ENCODE measurements around the gene CCDC33.

The CCDC33 gene

GRCh38 chr15:74252721-74253120 is 16.6 kb downstream of the CCDC33 start:
- no peak for DNase-seq (ENCODE audit: low spot score)
- no peak for TF ChIP-seq CTCF (IDR thresholded peaks at IDR 0.05; ENCODE audit: extremely low read depth, missing control alignments)

- TF ChIP-seq CTCF (IDR thresholded peaks at IDR 0.05; ENCODE audit: extremely low read depth, missing control alignments), result no peak
- DNase-seq (ENCODE audit: low spot score), result no peak
Measured at GRCh38 chr15:74253211-74253921, 17.2 kb downstream of the CCDC33 start.

GRCh38 chr15:74257105-74257504 is 21.0 kb downstream of the CCDC33 start:
- DNase-seq (ENCODE audit: low spot score), result no peak
- TF ChIP-seq CTCF (IDR thresholded peaks at IDR 0.05; ENCODE audit: extremely low read depth, missing control alignments), result no peak

GRCh38 chr15:74257623-74258022 is 21.5 kb downstream of the CCDC33 start:
- DNase-seq (ENCODE audit: low spot score), result no peak
- TF ChIP-seq CTCF (IDR thresholded peaks at IDR 0.05; ENCODE audit: extremely low read depth, missing control alignments), result no peak

GRCh38 chr15:74258456-74259291 is 22.5 kb downstream of the CCDC33 start:
- DNase-seq (ENCODE audit: low spot score), result no peak
- no peak for TF ChIP-seq CTCF (IDR thresholded peaks at IDR 0.05; ENCODE audit: extremely low read depth, missing control alignments)

GRCh38 chr15:74259292-74259648 is 23.1 kb downstream of the CCDC33 start:
- DNase-seq (ENCODE audit: low spot score), result no peak

More at GRCh38 chr15:74259292-74259648, 23.1 kb downstream of the CCDC33 start:
- TF ChIP-seq CTCF (IDR thresholded peaks at IDR 0.05; ENCODE audit: extremely low read depth, missing control alignments), result no peak

All from GM20000 (cell line).